VCaP (cell line): ENCODE results near the gene COX15.

Source experiments
- H3K27ac ChIP-seq: fragments of 450-650 bp; 2 replicates; pipeline ENCODE4 v1.5.1; 2017
- CTCF ChIP-seq: fragments of 450-650 bp; conservative IDR thresholded peaks from 2 replicates; pipeline ENCODE4 v1.5.1; 2017; ENCODE audit warnings: mild to moderate bottlenecking, moderate library complexity

The COX15 gene

GRCh38 chr10:99685597-99685967, 46.3 kb downstream of the COX15 start:
- no peak for TF ChIP-seq CTCF
- H3K27ac ChIP-seq = peak overlapping the region; percentile 9; the same call in 1 of the 2 replicates

- H3K27ac ChIP-seq = peak overlapping the region; percentile 66
- TF ChIP-seq CTCF = peak; percentile 45
These were observed 49.2 kb downstream of the COX15 start for GRCh38 chr10:99682752-99683151.
